ENCODE measurements around the gene HNRNPA0. TPM values are rescaled to one million over a fixed set of nuclear protein-coding genes. Genes with fewer than 3 reads are reported as not detected.
"Not testable (repeated sequence)": the region's sequence is repeated elsewhere in the genome, so short reads cannot be mapped to it uniquely, and the experiment has no call there.

The HNRNPA0 gene
- polyA plus RNA-seq, 1 donor from 2014 or later, result 80.3 TPM

- H3K9ac ChIP-seq (ENCODE audit: low read length), result no peak overlapping the region
- H3K79me2 ChIP-seq (replicated peaks; ENCODE audit: insufficient read depth, low read length), result no peaks in the 10 kb centered on the region
- no peaks in the 10 kb centered on the region for H3K36me3 ChIP-seq (ENCODE audit: insufficient read depth, low read length)
- H3K27me3 ChIP-seq (ENCODE audit: insufficient read depth, low read depth, low read length), result no peaks in the 10 kb centered on the region
- H3K4me3 ChIP-seq (ENCODE audit: low read length), result no peak overlapping the region
- H3K9me2 ChIP-seq (ENCODE audit: insufficient read depth, low read length), result no peaks in the 10 kb centered on the region
- TF ChIP-seq RAD21 (conservative IDR thresholded peaks at IDR 0.05), result no peak
- no peak for TF ChIP-seq SMC3 (conservative IDR thresholded peaks at IDR 0.05; ENCODE audit: poor library complexity)
- no peak for TF ChIP-seq EZH2 (IDR thresholded peaks at IDR 0.05; ENCODE audit: borderline replicate concordance, insufficient read depth, low read length, poor library complexity, severe bottlenecking)
- TF ChIP-seq CTCF (IDR thresholded peaks at IDR 0.05; ENCODE audit: poor library complexity, severe bottlenecking), result no peak
- TF ChIP-seq EP300 (conservative IDR thresholded peaks at IDR 0.05; ENCODE audit: poor library complexity, severe bottlenecking), result no peak
- TF ChIP-seq REST (IDR thresholded peaks at IDR 0.05; ENCODE audit: borderline replicate concordance), result no peak
- TF ChIP-seq POLR2AphosphoS5 (IDR thresholded peaks at IDR 0.05), result no peak
- no peak for TF ChIP-seq MXI1 (conservative IDR thresholded peaks at IDR 0.05; ENCODE audit: poor library complexity, severe bottlenecking)
- TF ChIP-seq TAF1 (IDR thresholded peaks at IDR 0.05; ENCODE audit: low read depth), result no peak
- no peak overlapping the region for H2AFZ ChIP-seq (ENCODE audit: low read depth, low read length)
- H3K9me3 ChIP-seq (ENCODE audit: low read length), result no peaks in the 10 kb centered on the region
- no peak overlapping the region for H3K27ac ChIP-seq (ENCODE audit: low read length)
- no peaks in the 10 kb centered on the region for H3F3A ChIP-seq (ENCODE audit: insufficient read depth, low read length, poor library complexity, severe bottlenecking)
- no peaks in the 10 kb centered on the region for H4K20me1 ChIP-seq (ENCODE audit: insufficient read depth)
- no peak overlapping the region for H3K4me2 ChIP-seq (ENCODE audit: low read length)
Observed at GRCh38 chr5:137791799-137792198, 37.6 kb upstream of the HNRNPA0 start.

- Histone ChIP-seq H3K4me3 (ENCODE audit: low read length) (no peak overlapping the region), H3K36me3 (ENCODE audit: insufficient read depth, low read length) (no peaks in the 10 kb centered on the region), H3K27ac (ENCODE audit: low read length) (no peak overlapping the region), H3K27me3 (ENCODE audit: insufficient read depth, low read depth, low read length) (no peaks in the 10 kb centered on the region), H3F3A (ENCODE audit: insufficient read depth, low read length, poor library complexity, severe bottlenecking) (no peaks in the 10 kb centered on the region), H3K9me2 (ENCODE audit: insufficient read depth, low read length) (no peaks in the 10 kb centered on the region), H4K20me1 (ENCODE audit: insufficient read depth) (no peaks in the 10 kb centered on the region), H3K4me2 (ENCODE audit: low read length) (no peak overlapping the region), H3K9ac (ENCODE audit: low read length) (no peak overlapping the region), H2AFZ (ENCODE audit: low read depth, low read length) (no peak overlapping the region), H3K79me2 (replicated peaks; ENCODE audit: insufficient read depth, low read length) (no peaks in the 10 kb centered on the region), H3K9me3 (ENCODE audit: low read length) (no peaks in the 10 kb centered on the region)
- TF ChIP-seq SMC3 (conservative IDR thresholded peaks at IDR 0.05; ENCODE audit: poor library complexity) (no peak), REST (IDR thresholded peaks at IDR 0.05; ENCODE audit: borderline replicate concordance) (no peak), MXI1 (conservative IDR thresholded peaks at IDR 0.05; ENCODE audit: poor library complexity, severe bottlenecking) (no peak), EP300 (conservative IDR thresholded peaks at IDR 0.05; ENCODE audit: poor library complexity, severe bottlenecking) (no peak), TAF1 (IDR thresholded peaks at IDR 0.05; ENCODE audit: low read depth) (no peak), RAD21 (conservative IDR thresholded peaks at IDR 0.05) (no peak), POLR2AphosphoS5 (IDR thresholded peaks at IDR 0.05) (no peak), CTCF (IDR thresholded peaks at IDR 0.05; ENCODE audit: poor library complexity, severe bottlenecking) (no peak)
Observed at GRCh38 chr5:137791387-137791786, 37.2 kb upstream of the HNRNPA0 start.

- H3K36me3 ChIP-seq (ENCODE audit: insufficient read depth, low read length); H4K20me1 ChIP-seq (ENCODE audit: insufficient read depth); H3F3A ChIP-seq (ENCODE audit: insufficient read depth, low read length, poor library complexity, severe bottlenecking); H2AFZ ChIP-seq (ENCODE audit: low read depth, low read length); H3K4me2 ChIP-seq (ENCODE audit: low read length); H3K9ac ChIP-seq (ENCODE audit: low read length); H3K27me3 ChIP-seq (ENCODE audit: insufficient read depth, low read depth, low read length); H3K27ac ChIP-seq (ENCODE audit: low read length); H3K4me3 ChIP-seq (ENCODE audit: low read length); H3K79me2 ChIP-seq (replicated peaks; ENCODE audit: insufficient read depth, low read length); H3K9me3 ChIP-seq (ENCODE audit: low read length); H3K9me2 ChIP-seq (ENCODE audit: insufficient read depth, low read length): not testable (repeated sequence)
Observed at GRCh38 chr5:137788560-137788959, 34.4 kb upstream of the HNRNPA0 start.
